NCI-H524 treated with DMSO at 0.1 percent for 48 hours (cell line): ENCODE data around the gene RDH5.
A peak's percentile ranks its signal among the peaks of the same experiment; 100 is the strongest.

Experiments used
- DNase-seq: peaks from one replicate; lab custom pipeline; 2025; lab: John Stamatoyannopoulos, UW

Gene RDH5

DNA sequence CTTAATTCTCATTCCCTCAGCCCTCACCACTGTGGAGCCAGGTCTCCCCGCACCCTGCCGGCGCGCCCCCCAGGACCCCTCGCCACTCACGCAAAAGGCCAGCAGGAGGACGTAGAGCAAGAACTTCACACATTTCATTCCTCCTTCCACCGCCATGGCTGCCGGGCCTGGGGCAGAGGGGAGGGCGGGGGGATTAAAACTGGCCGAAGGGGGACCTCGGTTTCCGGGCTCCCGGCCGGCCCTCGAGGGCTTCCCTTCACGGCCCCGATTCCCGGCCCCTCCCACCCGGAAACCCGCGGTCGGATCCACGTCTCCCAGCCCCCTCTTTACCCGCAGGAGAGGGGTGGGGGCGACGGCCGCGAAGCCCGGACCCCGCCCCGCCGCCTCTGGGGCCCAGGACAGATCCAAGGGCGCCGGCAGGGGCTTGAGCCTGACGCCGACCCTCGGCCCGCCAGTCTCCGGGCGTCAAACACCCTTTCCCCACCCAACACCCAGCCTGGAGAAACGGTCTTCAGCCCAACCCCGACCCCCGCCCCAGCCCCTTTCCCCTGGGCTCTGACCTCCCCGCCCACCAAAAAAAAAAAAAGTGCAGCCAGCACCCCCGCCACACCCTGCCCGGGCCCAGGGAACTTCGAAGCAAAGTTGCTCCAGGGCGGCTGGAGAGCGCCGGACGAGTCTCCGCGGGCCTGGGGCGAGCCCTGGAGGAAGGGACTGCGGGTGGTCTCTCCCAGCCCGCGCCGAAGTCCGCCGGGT is 8.2 kb downstream of the RDH5 start:
- DNase-seq, result no peak

DNA sequence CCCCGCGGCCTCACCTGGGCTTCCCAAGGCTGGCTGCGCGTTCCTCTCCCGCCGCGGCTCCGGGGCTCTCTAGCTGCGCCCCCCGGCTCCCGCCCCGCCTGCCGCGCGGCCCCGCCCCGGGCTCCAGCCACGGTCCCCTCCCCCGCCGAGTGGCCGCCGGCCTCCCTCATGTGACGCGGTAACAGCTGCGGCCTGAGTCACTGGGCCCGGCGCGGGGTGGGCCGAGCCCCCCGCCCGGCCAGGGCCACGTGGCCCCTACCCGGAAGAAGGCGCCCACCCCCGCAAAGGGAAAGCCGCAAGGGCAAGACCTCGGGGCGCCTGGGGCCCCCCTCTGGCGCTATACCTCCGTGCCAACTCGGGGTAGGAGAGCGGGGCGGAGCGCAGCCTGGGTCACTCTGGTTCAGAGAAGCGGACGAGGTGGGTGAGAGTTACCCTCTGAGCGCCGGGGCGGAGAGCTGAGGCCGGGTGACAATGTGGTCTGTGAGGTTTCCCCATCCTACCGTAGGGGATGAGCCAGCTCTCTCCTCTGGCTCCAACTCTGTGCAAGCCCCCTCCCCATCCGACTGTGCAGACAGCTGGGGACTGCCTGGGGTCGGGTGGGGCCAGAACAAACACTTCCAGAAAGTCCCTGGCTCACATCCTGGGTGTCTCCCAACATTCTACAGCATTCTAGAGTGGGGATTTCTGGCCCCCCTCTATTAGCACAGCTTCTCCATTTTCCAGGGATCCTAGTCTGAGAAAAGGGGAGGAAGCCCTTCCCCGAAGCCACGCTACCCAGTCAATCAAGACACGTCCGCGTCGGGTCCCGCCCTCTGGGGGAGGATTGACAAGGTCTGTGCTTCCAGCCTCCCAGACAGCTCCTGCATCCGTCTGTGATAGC is 9.0 kb downstream of the RDH5 start, which contains the start of gene CD63:
Gene CD63, minus strand, starts transcription at position 71 of the 880 bp plus-strand sequence. CDS start 668 bp downstream, outside the sequence.
- DNase-seq, result peak; percentile 53

DNA sequence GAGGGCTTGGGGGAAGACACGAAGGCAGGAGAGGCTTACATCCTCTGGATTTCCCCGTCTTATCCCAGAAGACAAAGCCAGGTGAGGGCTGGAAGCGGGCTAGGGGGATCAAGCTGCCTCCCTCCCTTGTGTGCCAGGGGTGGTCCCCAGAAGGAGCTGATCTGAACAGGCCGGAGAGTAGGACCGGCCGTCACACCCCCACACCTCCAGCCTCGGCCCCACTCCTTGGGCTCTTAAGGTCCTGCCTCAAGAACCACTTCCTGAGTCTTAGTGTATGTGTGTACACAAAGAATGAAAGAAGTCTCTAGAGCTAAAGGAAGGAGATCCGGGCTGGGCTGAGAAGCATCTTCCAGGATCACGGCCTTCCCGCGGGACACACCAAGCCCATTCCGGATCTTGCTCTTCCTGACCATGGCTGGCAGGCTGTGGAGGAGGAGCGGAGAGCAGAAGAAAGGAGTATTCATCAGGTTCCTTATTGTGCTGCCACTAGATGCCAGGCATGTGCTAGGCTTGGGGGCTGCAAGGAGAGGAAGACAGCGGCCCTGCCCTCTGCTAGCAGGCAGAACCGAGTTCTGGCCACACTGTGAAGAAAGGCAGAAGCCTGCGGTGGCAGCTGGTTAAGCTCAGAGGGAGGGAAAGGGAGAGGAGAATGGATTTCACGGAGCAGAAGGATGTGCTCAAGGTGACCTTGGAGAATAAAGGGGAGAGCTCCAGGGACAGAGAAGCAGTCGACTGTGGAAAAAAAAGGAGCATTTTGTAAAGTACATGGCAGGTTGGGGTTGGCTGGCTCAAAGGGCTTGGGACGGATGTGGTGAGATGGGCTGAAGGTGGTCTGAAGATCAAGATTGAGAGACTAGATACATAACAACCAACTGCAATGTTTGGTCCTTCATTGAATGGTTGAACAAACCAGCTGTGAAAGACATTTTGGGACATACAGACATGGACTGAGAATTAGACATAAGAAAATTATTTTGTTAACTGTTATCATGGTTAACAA is 9.9 kb downstream of the RDH5 start:
- peak; percentile 13 for DNase-seq

DNA sequence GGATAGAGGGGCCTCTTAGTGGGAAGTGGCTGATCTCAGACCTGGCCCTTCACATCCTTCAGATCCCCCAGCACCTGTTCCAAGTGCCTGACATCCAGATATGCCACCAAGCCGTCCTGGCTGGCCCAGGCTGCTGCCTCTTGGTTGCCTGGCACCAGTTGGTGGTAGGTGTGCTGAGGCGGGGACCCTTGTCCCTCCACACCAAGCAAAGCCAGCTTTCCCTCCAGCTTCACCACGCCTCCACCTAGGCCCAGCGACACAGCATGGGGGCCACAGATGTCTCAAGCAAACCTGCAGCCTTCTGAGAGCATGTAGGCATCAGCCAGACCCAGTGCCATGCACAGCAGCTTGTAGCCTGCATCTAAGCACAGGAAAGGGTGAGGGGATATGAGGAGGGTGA is 12.1 kb downstream of the RDH5 start:
- no peak for DNase-seq

DNA sequence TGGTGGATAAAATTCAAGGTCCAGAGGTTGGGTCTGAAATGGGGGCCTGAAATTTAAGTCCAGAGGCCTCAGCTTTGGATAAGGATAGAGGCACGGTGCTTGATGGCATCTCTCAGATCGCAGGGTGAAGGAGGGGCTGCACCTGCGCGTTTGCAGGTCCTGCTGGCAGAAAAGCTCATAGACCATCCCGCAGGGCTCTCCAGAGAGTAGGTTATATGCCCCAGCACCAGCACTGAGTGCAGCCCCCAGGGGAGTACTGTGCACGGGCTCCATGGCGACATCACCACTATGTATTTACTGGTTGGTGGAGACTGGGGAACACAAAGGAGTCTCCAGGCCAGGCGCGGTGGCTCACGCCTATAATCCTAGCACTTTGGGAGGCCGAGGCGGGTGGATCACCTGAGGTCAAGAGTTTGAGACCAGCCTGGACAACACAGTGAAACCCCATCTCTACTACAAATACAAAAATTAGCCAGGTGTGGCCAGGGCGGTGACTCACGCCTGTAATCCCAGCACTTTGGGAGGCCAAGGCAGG is 12.9 kb downstream of the RDH5 start:
- DNase-seq, result no peak

DNA sequence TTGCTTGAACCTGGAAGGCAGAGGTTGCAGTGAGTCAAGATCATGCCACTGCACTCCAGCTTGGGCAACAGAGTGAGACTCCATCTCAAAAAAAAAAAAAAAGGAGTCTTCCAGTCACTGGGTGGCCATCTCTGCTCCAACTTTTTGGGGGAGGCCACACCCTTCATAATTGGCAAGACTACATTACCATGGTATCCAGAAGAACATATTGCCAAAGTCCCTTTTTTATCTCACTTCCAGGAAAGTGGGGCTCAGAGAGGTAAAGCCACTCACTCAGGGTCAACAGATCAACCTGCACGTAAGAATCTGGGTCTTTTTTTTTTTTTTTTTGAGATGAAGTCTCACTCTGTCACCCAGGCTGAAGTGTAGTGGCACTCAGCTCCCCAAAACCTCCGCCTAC is 13.7 kb downstream of the RDH5 start:
- no peak for DNase-seq

DNA sequence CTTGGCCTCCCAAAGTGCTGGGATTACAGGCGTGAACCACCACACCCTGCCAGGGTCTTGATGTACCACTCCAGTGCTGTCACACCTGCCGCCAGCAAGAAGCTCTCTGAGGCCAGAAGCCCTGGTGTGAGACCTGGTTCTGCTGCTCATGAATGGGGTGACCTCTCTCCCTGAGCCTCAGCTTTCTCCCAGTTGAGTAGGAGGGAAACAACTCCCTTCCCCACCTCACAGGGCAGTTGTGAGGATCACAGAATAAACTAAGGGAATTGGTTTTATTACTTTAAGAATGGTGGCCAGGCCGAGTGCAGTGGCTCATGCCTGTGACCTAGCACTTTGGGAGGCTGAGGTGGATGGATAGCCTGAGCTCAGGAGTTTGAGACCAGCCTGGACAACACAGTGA is 14.4 kb downstream of the RDH5 start:
- no peak for DNase-seq

DNA sequence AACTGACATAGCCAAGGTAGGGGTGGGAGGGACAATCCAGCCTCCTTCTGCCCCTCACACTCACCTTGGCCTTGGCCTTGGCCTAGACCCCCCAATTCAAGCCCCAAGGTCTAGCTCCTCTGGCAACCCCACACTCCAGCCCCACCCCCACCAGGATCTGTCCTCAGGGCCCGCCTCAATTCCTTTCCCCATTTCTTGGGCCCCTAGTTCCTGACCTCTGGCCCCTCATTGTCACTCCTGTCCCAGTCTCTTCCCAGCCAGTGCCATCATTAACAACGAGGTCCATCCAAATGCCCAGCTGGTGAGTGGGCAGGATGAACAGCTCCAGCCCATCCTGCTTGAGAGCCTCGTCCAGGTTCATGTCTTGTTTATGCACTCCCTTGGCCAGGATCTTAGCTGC is 15.9 kb downstream of the RDH5 start:
- DNase-seq, result no peak

DNA sequence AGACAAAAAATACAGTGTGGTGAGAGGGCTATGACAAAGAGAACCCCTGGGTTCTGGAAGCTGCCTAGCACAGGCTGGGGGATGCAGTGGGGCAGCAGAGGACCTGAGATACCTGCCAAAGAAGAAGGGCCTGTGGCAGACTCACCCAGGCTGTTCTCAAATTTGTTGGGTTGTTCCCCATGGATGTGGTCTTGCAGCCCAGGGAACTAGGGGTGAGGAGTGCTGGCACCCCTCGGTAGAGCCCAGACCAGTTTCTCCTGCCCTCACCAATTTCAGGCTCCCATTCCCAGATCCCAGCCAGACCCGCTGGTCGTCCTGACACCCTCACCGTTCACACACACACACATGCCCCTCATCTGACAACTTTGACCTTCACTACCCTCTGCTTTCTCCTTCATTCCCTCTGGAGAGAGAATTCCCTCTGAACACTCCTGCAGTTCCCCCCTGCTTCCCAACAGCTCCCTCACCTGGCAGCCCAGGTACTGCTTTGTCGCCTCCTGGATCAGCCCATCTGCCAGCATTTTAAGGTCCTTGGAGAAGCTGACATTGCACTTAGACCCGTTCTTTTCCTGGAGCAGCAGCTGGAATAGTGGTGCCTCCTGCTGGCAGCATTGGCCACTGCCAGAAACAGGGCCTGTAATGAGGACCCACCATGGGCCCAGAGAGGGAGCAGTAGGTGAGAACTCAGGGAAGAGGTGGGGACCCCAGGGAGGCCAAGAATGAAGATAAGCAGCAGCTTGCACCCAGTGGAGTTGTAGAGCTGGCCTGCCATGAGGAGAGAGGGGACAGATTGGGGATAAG is 16.8 kb downstream of the RDH5 start:
- peak; percentile 76 for DNase-seq

DNA sequence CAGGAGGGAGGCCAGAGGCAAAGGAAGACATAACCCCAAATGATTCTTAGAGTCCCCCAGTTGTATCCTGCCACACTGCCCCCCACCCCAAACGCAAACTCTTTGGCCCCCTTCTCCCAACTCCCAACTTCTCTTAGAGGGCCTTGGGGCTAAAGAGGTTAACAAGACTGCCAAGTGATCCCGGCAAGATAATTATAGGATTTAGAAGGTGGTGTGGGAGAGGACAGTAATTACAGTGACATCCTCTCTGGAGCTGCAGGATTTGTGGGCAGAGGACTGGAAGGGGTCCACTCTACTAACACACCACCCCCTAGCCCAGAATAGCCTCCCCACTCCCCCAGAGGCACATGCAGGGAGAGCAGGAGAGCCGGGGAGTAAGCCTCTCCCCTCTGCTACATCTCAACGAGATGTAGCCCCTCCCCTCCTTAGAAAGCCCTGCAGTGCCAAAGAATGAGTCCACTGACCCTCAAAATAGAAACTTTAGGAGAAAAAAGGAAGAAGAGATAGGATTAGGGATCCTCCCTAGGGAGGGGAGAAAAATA is 17.5 kb downstream of the RDH5 start:
- DNase-seq, result no peak

DNA sequence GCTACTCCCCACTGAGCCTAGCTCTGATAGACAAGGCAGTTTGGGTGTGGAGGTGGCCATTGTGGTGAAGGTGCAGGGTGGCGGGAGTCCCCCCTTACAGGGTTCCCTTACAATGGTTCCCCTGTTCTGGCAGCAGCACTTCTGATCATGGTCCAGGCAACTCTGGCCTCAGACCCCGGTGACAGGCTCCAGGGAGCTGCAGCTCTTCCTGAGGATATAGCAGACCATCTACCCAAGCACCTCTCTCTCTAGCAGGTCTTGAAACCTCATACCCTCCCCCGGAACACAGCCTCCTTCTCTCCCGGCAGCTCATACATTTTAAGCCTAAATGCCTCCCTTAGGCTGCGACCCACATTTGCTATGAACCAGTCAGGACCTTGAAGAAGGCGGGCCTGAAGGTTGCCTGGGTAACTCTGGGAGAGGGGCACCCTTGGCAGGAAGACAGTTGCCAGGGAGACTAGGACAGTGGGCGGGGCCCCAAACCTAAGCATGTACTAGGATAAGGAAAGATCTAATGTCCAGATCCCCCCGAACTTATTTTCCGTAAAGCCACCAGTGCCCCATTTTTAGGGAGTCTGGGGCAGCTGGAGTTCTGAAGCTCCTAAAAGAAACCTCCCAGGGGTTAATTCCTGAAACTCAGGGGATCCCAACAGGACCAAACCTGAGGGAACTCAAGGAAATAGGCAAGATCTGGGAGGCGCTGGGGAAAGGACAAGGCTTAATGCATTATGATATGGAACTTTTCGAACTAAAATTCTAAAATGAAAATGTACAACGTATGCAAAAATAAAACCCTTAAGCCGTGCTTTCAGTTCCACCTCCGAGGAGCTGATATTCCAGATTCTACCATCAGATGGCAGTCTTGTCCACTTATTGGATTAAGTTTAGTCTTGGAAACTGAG is 18.2 kb downstream of the RDH5 start:
- peak; percentile 71 for DNase-seq

DNA sequence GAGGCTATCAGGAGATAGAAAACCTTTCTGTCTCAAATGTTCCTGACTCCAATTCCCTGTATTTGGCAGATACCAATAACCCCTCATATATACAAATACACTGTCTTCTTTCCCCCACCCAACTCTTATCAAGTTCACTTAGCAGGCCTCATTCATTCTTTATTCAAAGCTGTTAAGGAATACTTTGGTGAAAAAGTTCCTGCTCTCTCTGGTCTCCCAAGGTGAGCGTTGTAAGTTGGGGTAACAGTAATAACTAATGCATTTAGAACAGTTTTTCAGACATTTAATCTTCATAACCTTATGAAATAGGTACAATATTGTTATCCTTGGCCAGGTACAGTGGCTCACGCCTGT is 18.8 kb downstream of the RDH5 start:
- DNase-seq, result no peak

DNA sequence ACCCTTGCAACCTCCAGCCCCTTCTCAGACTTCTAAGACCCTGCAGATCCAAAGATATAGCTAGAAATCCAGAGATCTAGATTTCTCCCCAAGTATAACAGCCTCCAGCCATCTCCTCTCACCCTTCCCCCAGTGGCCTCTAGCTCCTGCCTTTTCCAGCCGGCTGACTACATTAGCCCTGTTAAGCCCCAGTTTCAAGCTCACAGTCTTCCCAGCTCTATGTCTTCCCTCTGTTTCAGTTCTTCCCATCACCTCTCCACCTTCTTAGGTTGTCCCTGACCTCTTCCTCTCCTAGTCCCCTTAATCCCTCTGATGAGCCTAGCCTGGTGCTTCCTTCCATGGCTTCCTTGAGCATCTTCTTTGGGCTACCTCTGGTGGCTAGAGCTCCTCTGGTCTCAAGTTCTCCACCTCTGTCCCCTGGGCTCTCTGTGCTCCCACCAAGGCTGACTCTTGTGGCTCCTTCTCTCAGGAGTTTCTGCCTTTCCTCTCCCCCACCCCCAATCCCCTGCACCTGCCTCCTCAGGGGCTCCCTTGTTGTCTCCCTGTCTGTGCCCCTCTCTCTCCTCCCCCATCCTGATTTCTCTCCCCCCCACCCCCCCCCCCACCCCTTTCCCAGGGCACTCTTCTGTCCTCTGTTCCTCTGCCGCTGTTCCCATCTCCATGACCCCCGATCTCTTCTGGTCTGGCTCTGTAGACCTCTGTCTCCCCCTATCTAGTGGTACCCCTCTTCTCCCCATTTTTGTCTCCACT is 21.9 kb downstream of the RDH5 start:
- no peak for DNase-seq

DNA sequence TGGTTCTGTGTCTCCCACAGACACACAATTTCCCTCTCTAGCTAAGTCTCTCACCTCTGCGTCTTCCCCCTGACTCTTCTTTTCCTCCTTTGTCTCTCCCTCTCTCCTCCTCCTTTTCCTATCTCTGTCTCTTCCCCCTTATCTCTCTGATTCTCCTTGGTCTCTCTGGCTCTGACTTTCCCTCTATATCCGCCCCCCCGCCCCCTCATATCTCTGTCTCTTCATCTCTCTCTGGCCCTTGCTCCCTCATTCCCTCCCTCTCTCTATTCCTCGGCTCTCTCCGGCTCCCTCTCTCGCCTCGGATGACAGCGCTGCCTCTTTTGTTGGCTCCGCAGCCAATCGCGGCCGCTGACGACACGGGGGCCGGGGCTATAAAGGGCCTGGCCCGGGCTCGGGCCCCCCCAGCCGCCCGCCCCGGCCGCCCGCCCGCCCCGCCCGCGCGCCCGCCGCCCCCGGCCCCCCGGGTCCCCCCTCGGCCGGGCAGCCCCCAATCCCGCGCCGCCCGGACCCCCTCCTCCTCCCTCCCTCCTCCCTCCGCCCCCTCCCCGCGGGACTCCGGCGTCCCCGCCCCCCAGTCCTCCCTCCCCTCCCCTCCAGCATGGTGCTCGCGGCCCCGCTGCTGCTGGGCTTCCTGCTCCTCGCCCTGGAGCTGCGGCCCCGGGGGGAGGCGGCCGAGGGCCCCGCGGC is 22.7 kb downstream of the RDH5 start, which contains the start of gene GDF11:
Gene GDF11, plus strand, starts transcription at position 404 of the 687 bp plus-strand sequence. Its CDS starts 195 bp downstream, at position 599.
- peak; percentile 6 for DNase-seq

DNA sequence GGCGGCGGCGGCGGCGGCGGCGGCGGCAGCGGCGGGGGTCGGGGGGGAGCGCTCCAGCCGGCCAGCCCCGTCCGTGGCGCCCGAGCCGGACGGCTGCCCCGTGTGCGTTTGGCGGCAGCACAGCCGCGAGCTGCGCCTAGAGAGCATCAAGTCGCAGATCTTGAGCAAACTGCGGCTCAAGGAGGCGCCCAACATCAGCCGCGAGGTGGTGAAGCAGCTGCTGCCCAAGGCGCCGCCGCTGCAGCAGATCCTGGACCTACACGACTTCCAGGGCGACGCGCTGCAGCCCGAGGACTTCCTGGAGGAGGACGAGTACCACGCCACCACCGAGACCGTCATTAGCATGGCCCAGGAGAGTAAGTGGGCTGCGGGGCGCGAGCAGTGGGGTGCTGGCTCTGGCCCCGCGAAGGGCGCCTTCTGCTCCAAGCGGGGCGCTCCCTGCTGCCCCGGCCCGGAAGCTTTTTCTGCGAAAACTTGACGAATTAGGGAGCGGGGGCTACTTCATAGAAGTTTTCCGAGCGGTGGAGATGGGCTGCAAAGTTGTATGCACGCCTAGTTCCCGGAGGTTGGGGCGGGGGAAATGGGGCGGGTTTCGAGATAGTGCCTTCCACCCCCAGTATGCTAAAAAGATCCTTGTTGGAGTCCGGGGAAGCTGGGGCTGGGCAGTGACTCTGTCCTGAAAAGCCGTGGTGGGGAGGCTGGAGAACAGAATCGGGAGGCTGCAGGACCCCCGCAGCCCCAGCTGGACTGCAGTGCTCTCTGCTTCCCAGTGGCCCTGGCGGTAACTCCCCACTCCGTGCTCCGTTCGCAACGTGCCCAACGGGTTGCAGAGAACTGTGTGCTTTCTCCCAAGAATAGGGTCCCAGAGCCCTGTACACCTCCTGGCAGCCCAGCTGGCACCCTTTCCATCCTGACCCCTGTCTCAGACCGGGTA is 23.5 kb downstream of the RDH5 start:
- DNase-seq, result no peak

DNA sequence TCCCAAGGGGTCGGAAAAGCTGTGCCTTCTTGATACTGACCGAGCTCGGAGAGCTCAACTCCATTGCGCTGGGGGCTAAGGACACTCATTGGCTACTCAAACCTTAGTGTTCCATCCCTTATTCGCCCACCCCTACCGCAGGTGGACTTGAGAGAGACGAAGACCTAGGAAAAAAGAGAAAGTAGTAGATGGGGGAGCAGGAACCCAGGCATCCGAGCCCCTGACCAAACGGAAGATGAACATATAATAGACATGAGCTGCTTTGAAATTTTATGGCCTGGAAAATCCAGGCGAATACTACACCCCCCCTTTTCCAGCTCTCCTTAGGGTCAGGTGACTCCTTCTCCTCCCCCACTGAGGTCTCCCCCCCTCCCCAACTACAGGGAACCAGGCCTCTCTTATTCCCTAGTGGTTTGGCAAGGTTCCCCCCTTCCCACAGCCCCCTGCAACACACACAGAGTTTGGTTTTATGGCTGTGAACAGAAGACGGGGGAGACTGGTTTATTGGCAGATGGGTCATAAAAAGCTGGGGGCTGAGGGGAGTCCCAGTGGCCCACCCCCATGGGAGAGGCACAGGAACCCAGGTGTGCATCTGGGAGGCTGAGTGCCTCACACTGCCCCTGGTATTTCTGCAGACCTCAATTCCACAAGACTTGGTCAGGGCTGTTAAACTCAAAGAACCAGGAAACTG is 24.3 kb downstream of the RDH5 start:
- DNase-seq, result no peak
